GM19035 (cell line): ENCODE measurements around the gene RBP5.

Experiments
- ATAC-seq: cut with Tn5 transposase; IDR thresholded peaks from one replicate; pipeline ENCODE4 v1.9.1; 2021; ENCODE audit not compliant: unreplicated experiment

RBP5 gene

GRCh38 chr12:7076493-7076892, 52.2 kb downstream of the RBP5 start:
- ATAC-seq: no peak

GRCh38 chr12:7075939-7076338, 52.8 kb downstream of the RBP5 start:
- ATAC-seq: no peak

DNA sequence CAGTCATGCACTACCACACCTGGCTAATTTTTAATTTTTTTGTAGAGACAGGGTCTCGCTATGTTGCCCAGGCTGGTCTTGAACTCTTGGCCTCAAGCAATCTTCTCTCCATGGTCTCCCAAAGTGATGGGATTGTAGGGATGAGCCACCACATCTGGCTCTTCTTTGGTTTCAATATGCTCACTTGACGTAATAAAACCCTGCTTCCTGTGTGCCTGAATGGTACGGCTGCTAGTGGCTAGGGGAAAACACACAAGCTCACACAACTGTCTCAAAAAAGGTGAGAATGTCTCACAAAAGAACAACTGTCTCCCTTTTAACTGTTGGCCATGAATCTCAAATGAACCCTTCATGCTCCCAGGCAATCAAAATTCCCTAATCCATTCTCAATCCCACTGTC, 53.2 kb downstream of the RBP5 start:
- no peak for ATAC-seq

DNA sequence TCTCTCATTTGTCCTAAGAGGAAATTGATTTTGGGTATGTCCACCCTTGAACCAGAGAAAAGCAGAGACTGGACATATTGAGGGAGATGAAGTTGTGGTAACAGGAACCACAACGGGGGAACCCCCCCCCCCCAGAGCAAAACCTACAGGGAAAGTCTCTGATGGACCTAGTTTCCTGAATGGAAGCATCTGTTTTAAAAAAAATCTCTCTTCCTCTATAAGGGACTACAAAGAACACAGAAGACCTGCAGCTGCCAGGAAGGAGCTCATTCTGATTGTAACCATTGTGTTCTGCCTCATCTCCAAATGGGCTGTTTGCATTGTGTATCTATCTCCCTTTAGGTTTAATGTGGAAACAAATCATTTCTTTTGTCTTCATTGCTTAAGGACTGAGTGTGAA, 54.7 kb downstream of the RBP5 start:
- no peak for ATAC-seq
